PC-3 (cell line): ENCODE measurements around the gene NEUROG1. TPM values are rescaled to one million over a fixed set of nuclear protein-coding genes. Genes with fewer than 3 reads are reported as not detected.

ENCODE experiments used
- ATAC-seq: fragments of 200-7000 bp; cut with Tn5 transposase; 2 replicates; pipeline ENCODE4 v1.9.1; 2020; ENCODE audit warnings: mild to moderate bottlenecking, moderate library complexity
- BruUV-seq: library from RNA; stranded (reverse); fragments of 400-500 nt; replicated peaks from 2 replicates; lab custom pipeline; 2021; lab: Mats Ljungman, UMichigan
- CTCF ChIA-PET: fragments of 300-600 bp; sonication (Branson Sonifier 250); formaldehyde crosslinking; loops from one replicate; lab custom pipeline; 2022; ENCODE audit warnings: antibody characterized with exemption; lab: Charles Lee
- POLR2A ChIA-PET: fragments of 300-600 bp; sonication (Branson Sonifier 250); formaldehyde crosslinking; loops from one replicate; lab custom pipeline; 2022; ENCODE audit warnings: antibody characterized with exemption; ENCODE audit not compliant: unreplicated experiment; lab: Charles Lee
- DNase-seq: peaks from one replicate; pipeline ENCODE4 v3.0.0-alpha.2; 2015
- H2AFZ ChIP-seq: fragments of 300-600 bp; sonication (generic); 2 replicates; pipeline ENCODE4 v1.6.0; 2016; ENCODE audit warnings: antibody characterized with exemption, low read length
- H3F3A ChIP-seq: fragments of 300-600 bp; sonication (generic); one replicate; pipeline ENCODE4 v1.6.0; 2017; ENCODE audit warnings: antibody characterized with exemption, low read length, control low read depth, mild to moderate bottlenecking; ENCODE audit not compliant: unreplicated experiment
- H3K27ac ChIP-seq: fragments of 300-600 bp; sonication (generic); 2 replicates; pipeline ENCODE4 v1.5.1; 2016; ENCODE audit warnings: mild to moderate bottlenecking, low read length
- H3K27me3 ChIP-seq: fragments of 300-600 bp; sonication (generic); 2 replicates; pipeline ENCODE4 v1.6.1; 2016; ENCODE audit warnings: low read length, mixed read lengths
- H3K36me3 ChIP-seq: fragments of 300-600 bp; sonication (generic); 2 replicates; pipeline ENCODE4 v1.6.1; 2016; ENCODE audit warnings: low read depth, mixed run types, low read length, mixed read lengths
- H3K4me1 ChIP-seq: fragments of 300-600 bp; sonication (generic); 2 replicates; pipeline ENCODE4 v1.5.1; 2016; ENCODE audit warnings: low read length; ENCODE audit not compliant: insufficient read depth
- H3K4me2 ChIP-seq: fragments of 300-600 bp; sonication (generic); 2 replicates; pipeline ENCODE4 v1.6.0; 2016; ENCODE audit warnings: low read length
- H3K4me3 ChIP-seq: fragments of 300-600 bp; sonication (generic); 2 replicates; pipeline ENCODE4 v1.5.1; 2016; ENCODE audit warnings: mild to moderate bottlenecking, low read length, mixed read lengths
- H3K79me2 ChIP-seq: fragments of 300-600 bp; sonication (generic); 2 replicates; pipeline ENCODE4 v1.6.1; 2017; ENCODE audit warnings: low read length, mixed read lengths
- H3K9ac ChIP-seq: fragments of 300-600 bp; sonication (generic); 2 replicates; pipeline ENCODE4 v1.6.0; 2016; ENCODE audit warnings: mild to moderate bottlenecking, low read length
- H3K9me2 ChIP-seq: fragments of 300-600 bp; sonication (generic); replicated peaks from 2 replicates; pipeline ENCODE4 v1.6.1; 2016; ENCODE audit warnings: mixed run types, low read length, mixed read lengths
- H3K9me3 ChIP-seq: fragments of 300-600 bp; sonication (generic); 2 replicates; pipeline ENCODE4 v1.6.1; 2016; ENCODE audit warnings: low read length, mixed read lengths
- H4K20me1 ChIP-seq: fragments of 300-600 bp; sonication (generic); 2 replicates; pipeline ENCODE4 v1.6.1; 2016; ENCODE audit warnings: low read length, mixed read lengths
- EZH2 ChIP-seq: fragments of 300-600 bp; sonication (generic); IDR thresholded peaks from one replicate; pipeline ENCODE4 v1.6.1; 2017; ENCODE audit warnings: antibody characterized with exemption, mild to moderate bottlenecking, low read length; ENCODE audit not compliant: unreplicated experiment
- EZH2phosphoT487 ChIP-seq: fragments of 300-600 bp; sonication (generic); IDR thresholded peaks from 2 replicates; pipeline ENCODE4 v1.6.1; 2018; ENCODE audit warnings: mild to moderate bottlenecking, antibody characterized with exemption, low read length, borderline replicate concordance
- intact Hi-C: fragments of 100-400 bp; cut with micrococcal nuclease; formaldehyde crosslinking; loops from 2 replicates; pipeline ENCODE4 v1.9.0; 2023
- total RNA-seq: library from RNA; depleted of rRNA; stranded (reverse); fragments of >200 nt; gene quantifications from 2 replicates; pipeline ENCODE4 v1.2.3, GENCODE V29; 2014
- TF ChIP-seq, protein P1 (sequence below): fragments of 300-600 bp; sonication (generic); conservative IDR thresholded peaks from 2 replicates; pipeline ENCODE4 v1.5.1; 2017; ENCODE audit warnings: antibody characterized with exemption, low read depth, mild to moderate bottlenecking, low read length

Gene NEUROG1
- total RNA-seq, 1 experiment from 2014 or later = not detected

DNA sequence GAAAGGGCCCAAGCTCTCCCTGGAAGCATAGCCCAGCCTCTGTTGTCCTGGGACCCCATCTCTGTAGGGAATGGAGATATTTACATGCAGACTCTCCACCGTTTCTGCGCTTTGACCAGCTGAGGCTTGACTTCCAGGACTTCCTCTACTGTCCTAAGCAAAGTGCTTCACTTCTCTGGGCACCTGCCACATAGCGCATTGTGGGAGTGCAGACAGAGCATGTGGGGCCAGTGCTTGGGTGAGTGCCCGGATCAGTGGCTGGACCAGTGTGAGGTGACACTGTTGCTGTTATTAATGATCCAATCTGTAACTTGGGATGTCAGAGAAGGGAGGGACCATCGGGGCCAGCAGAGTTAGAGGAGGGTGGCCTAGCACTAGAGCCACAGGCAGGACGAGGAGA is 32.5 kb upstream of the NEUROG1 start:
- Histone ChIP-seq H3K9me3 (no peaks in the 10 kb centered on the region), H3K27me3 (no peaks in the 10 kb centered on the region; the same call in 1 of the 2 replicates), H3K36me3 (no peaks in the 10 kb centered on the region), H3K9me2 (no peaks in the 10 kb centered on the region), H4K20me1 (no peaks in the 10 kb centered on the region), H3F3A (no peaks in the 10 kb centered on the region), H3K79me2 (no peaks in the 10 kb centered on the region), H3K27ac (no peak overlapping the region), H3K4me2 (no peak overlapping the region), H3K4me3 (no peak overlapping the region), H2AFZ (no peak overlapping the region), H3K9ac (no peak overlapping the region), H3K4me1 (no peaks in the 10 kb centered on the region)
- no TSS peak for BruUV-seq
- TF ChIP-seq EZH2 (no peak), EZH2phosphoT487 (no peak)
- TF ChIP-seq, protein P1, sequence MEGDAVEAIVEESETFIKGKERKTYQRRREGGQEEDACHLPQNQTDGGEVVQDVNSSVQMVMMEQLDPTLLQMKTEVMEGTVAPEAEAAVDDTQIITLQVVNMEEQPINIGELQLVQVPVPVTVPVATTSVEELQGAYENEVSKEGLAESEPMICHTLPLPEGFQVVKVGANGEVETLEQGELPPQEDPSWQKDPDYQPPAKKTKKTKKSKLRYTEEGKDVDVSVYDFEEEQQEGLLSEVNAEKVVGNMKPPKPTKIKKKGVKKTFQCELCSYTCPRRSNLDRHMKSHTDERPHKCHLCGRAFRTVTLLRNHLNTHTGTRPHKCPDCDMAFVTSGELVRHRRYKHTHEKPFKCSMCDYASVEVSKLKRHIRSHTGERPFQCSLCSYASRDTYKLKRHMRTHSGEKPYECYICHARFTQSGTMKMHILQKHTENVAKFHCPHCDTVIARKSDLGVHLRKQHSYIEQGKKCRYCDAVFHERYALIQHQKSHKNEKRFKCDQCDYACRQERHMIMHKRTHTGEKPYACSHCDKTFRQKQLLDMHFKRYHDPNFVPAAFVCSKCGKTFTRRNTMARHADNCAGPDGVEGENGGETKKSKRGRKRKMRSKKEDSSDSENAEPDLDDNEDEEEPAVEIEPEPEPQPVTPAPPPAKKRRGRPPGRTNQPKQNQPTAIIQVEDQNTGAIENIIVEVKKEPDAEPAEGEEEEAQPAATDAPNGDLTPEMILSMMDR = no peak
- ChIA-PET POLR2A (no interaction called here), CTCF (no interaction called here)
- intact Hi-C loops = loop anchor here (10.0 kb wide), 2 partner anchors 257 to 497 kb away; no protein-coding TSS in a partner anchor
- no peak for ATAC-seq
- DNase-seq = no peak

- POLR2A ChIA-PET = no interaction called here
- H3F3A ChIP-seq = no peaks in the 10 kb centered on the region
- ATAC-seq = no peak
Measured at GRCh38 chr5:135567661-135568060, 31.9 kb upstream of the NEUROG1 start.

More at GRCh38 chr5:135567661-135568060, 31.9 kb upstream of the NEUROG1 start:
- H2AFZ ChIP-seq = no peak overlapping the region
- no peaks in the 10 kb centered on the region for H3K36me3 ChIP-seq
- H3K27ac ChIP-seq = no peak overlapping the region
- intact Hi-C loops = loop anchor here (10.0 kb wide), 2 partner anchors 257 to 497 kb away; no protein-coding TSS in a partner anchor
- no peak overlapping the region for H3K9ac ChIP-seq
- no peak for DNase-seq
- no peak overlapping the region for H3K4me3 ChIP-seq
- CTCF ChIA-PET = no interaction called here
- H3K9me3 ChIP-seq = no peaks in the 10 kb centered on the region
- H3K79me2 ChIP-seq = no peaks in the 10 kb centered on the region
- no peaks in the 10 kb centered on the region for H3K9me2 ChIP-seq
- TF ChIP-seq EZH2phosphoT487 = no peak
- TF ChIP-seq EZH2 = no peak
- TF ChIP-seq, protein P1 = no peak
- no peak overlapping the region for H3K4me2 ChIP-seq
- H3K4me1 ChIP-seq = no peaks in the 10 kb centered on the region
- H3K27me3 ChIP-seq = no peaks in the 10 kb centered on the region; the same call in 1 of the 2 replicates
- BruUV-seq = no TSS peak
- no peaks in the 10 kb centered on the region for H4K20me1 ChIP-seq
